Femur (tissue), 1 donor: ENCODE data around the gene HMCES.

Source experiments
- DNase-seq: peaks from one replicate; pipeline ENCODE4 v3.0.0-alpha.2; 2017

Gene HMCES

GRCh38 chr3:129305592-129306091 lies 27.0 kb downstream of the HMCES start:
- DNase-seq: peak; percentile 93

DNA sequence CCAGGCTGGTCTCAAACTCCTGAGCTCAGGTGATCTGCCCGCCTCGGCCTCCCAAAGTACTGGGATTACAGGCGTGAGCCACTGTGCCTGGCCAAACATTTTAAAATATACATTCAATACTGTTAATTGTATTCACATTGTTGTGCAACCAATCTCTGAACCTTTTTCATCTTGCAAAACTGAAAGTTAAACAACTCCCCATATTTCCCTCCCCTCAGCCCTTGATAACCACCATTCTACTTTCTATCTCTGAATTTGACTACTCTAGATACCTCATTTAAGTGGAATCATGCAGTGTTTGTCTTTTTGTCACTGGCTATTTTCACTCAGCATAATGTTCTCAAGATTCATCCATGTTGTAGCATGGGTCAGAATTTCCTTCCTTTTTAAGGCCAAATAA lies 30.0 kb downstream of the HMCES start:
- no peak for DNase-seq

DNA sequence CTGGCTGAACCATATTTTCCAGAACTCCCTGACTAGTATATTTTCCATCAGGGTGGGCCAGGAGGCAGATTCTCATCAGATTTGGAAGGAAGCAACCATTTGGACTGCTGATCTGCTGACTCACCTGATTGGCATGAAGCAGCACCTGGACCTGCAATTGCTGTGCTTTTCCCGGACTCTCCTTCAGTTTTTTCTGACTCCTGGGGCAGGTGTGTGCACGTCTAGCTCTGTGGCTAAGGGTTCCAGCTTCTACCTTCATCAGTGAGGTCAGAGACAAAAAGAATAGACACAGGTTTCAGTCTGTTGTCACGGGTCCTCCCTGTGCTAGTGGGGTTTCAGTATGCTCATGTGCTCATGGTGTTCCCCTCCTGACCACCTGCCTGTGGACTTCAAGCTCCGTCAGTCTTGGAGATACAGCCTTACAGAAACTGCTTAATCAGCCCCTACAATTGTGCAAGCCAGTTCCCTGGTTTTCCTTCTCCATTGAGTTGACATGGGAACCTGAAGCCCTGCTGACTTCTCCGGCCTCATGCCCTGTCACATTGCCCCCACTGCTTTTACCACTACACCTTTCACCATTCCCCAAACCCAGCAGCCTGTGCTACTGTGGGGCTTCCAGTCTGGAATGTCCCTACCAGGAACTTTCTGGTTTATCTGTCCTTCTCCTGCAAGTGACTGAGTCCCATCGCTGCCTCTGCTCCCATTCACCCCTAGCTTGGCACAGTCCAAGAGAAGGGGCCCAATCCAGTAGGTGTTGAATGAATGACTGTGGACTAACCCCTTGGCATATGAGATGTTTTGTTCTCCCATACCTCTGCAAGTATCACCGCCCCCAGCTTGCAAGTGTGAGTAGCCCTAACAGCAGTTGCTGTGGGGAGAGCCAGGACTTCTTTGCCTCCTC lies 31.7 kb downstream of the HMCES start:
- no peak for DNase-seq

GRCh38 chr3:129311054-129311902 lies 32.6 kb downstream of the HMCES start:
- no peak for DNase-seq

DNA sequence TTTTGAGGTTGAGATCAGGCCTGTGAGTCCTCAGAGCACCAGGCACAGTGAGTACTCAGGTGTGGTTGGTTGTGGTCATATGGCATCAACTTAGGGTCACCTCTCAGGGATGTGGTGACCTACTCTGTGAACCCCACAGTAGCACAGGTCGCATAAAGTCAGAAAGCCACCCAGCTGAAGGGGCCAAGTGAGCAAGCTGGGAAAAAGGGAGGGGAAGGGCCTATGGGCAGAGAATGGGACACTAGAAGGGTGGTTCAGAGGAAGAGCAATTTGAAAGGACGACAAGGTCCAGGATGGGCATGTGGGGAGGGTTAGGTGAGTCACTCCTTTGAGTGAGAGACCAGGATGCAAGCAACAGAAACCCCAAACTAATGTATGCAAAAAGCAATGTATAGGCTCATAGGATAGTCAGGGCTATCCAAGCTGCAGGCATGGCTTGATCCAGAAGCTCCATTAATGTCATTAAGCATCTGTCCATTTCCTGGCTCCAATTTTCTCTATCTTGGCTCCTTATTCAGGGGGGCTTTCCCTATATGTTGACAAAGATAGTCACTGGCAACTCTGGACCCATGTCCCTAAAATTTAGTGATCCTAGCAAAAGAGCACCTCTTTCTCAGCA lies 33.5 kb downstream of the HMCES start:
- no peak for DNase-seq

- DNase-seq: no peak
Observed at GRCh38 chr3:129312671-129313414, 34.2 kb downstream of the HMCES start.

DNA sequence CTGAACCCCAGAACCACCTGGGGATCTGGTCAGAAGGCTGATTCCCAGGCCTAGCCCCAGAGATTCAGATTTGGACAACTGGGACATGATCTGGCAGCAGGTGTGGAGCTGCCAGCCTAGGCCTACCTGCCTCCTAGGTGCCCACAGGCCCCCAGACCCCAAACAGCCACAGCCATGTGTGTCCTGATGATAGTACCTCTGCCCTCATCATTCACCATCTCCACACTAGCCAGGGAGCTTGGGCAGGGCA lies 34.7 kb downstream of the HMCES start:
- no peak for DNase-seq

DNA sequence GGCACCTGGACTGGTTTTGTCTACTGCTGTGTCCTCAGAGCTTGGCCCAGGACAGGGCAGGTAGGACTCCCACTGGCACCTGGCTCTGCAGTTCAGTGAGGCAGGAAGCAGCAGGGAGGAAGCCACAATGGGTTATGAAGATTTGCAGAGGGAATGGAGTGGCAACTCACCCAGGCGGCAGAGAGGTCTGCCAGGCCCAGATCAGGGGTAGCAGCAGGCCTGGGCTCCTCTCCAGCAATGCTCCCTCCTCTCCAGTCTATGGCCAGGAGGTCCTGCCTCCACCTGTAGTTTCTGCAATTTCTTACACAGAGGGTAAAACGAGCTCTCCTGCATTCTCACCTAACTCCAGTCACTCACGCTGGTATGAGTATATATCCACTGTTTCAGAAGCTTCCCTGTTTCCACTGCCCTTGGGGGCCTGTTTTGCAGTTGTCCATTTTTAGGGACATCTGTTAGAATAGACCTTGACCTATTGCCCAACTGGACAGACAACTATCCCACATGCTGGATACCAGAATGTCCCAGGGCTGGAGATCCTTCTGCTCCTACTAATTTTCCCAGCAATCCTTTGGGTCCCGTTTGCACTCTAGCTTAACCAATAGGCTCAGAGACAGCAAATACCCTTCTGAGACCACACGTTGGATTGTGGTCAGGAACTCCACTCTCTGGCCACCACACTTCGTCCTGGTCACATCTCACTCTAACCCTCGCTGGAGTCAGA lies 35.2 kb downstream of the HMCES start:
- DNase-seq: peak; percentile 44

GRCh38 chr3:129314386-129315222 lies 35.9 kb downstream of the HMCES start:
- DNase-seq: peak; percentile 94

- DNase-seq: peak; percentile 61
Observed at GRCh38 chr3:129315223-129315997, 36.7 kb downstream of the HMCES start.

DNA sequence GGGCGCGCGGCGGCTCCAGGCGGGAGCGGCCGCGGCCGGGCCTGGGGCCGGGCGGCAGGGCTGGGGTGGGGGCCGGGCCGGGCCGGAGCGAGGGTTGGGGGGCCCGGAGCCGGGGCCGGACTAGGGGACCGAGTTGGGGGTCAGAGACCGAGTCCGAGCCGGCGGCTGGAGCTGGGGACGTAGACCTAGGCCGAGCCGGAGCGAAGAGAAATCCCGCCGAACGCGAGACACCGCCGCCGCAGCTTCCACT lies 37.3 kb downstream of the HMCES start:
- no peak for DNase-seq

DNA sequence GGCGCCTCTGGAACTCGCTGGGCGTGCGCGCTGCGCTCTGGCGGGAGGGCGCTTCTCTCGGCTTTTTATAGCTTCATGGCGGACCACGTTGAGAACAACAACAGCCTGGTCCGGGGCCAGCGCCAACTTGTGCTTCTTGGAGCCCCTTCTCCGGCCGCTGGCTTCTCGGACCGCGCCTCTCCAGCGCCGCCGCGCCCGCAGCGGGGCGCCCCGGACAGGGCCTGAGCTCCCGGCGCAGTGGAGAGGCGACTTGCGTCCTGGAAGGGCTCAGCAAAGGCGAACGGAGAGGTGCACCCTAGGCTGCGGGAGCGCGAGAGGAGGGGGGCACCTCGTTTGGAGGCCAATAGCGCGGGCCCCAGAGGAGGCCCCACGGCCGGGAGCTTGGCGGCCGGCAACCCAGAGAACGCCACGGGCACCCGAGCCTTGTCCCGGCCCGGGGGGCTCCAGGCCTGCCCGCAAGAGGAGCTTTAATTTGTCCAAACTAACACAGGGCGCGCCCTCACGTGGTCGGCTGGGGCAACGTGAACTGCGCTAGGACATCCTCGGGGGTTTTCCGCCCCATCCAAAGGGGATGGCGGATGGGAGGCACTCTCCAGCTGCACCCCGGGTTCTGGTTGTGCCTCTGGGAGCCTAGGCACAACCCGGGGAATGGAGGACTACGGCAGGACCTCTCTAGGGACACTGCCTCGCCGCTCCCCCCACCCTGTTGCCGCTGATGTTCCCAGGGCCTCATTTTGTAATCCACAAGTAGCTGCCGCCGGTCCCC lies 37.8 kb downstream of the HMCES start:
- DNase-seq: peak; percentile 92

DNA sequence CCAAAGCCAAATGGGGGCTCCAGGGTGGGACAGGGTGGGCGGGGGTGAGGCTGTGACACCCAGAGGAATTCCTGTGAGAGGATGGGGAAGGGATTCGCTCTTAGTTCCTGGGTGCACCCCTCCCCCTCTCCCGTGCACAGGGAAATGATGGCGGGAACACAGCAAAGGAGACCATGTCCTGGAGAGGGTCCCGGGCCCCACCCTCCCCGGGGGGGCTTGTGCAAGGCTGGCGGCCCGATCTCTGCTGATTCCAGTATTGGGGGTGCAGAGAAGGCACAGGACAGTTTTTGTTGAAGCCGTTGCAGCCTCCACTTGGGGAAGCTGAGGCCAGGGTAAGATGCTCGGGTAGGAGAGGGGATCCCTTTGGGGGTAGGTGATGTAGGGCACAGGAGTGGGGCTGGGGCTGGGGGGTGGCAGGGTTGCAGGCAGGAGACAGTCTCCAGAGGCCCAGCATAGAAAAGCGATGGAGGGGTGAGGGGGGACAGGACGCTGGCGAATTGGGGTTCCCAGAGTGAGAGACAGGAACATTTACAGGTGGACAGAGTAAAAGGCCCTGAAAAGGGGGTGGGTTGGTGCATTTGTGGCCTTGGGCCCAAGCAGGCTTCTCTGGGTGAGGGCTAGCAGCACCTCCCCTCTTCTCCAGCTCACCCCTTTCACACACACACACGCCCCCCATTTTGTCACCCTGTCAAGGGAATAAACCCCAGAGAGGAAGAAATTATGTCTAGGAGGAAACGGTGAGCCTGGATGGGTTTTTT lies 38.5 kb downstream of the HMCES start:
- DNase-seq: peak; percentile 47

- DNase-seq: no peak
Observed at GRCh38 chr3:129317848-129318247, 39.2 kb downstream of the HMCES start.

DNA sequence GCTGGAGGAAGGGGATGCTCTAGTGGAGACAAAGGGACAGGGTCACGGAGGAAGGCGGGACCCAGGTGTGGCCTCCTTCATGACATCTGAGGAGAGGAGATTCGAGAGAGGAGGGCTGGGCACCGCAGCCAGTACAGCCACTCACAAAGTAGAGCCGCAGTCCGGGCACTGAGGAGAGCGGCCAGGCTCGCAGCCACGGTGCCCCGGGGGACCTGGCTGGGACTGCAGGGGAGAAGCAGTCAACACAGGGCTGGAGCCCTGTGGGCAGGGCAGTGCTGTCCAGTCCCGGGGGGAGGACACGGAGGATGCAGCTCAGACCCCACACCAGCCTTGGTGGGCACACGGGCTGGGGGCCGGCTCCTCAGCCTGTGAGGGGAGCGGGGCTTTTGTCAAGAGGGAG lies 40.3 kb downstream of the HMCES start:
- DNase-seq: no peak

DNA sequence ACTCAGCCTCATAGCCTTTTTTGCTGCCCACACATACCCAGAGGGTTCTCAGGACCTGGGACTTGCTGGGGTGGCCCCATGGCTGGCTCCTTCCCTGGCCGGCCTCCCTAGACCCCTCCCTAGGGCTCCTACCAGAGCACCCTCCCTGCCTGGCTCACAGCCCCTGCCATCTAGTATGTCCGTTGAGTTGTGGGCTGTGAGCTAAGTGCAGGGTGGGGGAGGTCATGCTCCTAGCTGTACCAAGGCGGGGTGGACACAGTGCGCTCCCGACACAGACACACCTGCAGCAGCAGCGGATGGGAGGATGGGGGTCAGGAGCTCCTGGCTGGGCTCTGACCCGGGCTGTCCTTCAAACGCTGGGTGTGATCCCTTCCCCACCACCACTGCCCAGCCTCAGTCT lies 41.6 kb downstream of the HMCES start:
- DNase-seq: no peak

GRCh38 chr3:129320825-129321487 lies 42.3 kb downstream of the HMCES start:
- DNase-seq: no peak

DNA sequence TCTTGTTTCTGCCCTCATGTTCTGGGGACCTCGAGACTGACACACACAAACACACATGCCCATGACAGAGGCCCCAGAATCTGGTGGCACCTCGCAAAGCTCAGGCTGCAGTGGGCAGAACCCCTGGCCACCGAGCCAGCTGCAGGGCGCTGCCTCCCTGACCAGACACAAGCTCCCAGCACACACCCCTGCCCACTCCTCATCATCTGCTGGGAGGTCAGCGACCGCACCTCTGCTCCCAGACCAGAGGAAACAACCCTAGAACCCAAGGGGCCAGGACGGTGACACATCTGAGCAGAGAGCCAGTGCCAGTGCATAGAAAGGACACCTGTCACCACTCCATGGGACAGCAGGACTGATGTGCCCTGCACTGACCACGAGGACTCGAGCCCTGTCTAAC lies 43.2 kb downstream of the HMCES start:
- no peak for DNase-seq
